HepG2 (cell line): ENCODE results near the gene ZMYND8. TPM values are rescaled to one million over a fixed set of nuclear protein-coding genes. Genes with fewer than 3 reads are reported as not detected.

Experiments used
- CTCF ChIP-seq: sonication (generic); formaldehyde crosslinking; IDR thresholded peaks from 2 replicates; pipeline ENCODE4 v1.5.0; 2020; ENCODE audit warnings: mild to moderate bottlenecking, missing genetic modification reagents, moderate library complexity
- FOSL2 ChIP-seq: sonication (generic); formaldehyde crosslinking; IDR thresholded peaks from 2 replicates; pipeline ENCODE4 v1.4.0; 2020; ENCODE audit warnings: missing genetic modification reagents
- FOXJ3 ChIP-seq: sonication (generic); formaldehyde crosslinking; IDR thresholded peaks from 2 replicates; pipeline ENCODE4 v1.4.0; 2020; ENCODE audit warnings: missing genetic modification reagents, mild to moderate bottlenecking, borderline replicate concordance
- GPN1 ChIP-seq: sonication (generic); formaldehyde crosslinking; IDR thresholded peaks from 2 replicates; pipeline ENCODE4 v1.5.1; 2020; ENCODE audit warnings: missing genetic modification reagents, borderline replicate concordance
- HNRNPH1 ChIP-seq: fragments of 200-400 bp; formaldehyde crosslinking; optimal IDR thresholded peaks from 2 replicates; pipeline ENCODE3; 2017; ENCODE audit warnings: mild to moderate bottlenecking, low read depth, low read length
- NR0B2 ChIP-seq: sonication (generic); formaldehyde crosslinking; IDR thresholded peaks from 2 replicates; pipeline ENCODE4 v1.4.0; 2020; ENCODE audit warnings: mild to moderate bottlenecking, missing genetic modification reagents
- RCOR2 ChIP-seq: IDR thresholded peaks from 2 replicates; pipeline ENCODE4 v1.6.1; 2016; ENCODE audit warnings: missing biosample characterization, missing genetic modification reagents
- SIN3B ChIP-seq: fragments of 150-350 bp; IDR thresholded peaks from 2 replicates; pipeline ENCODE4 v1.6.1; 2014; ENCODE audit warnings: low read length
- SP2 ChIP-seq: sonication (generic); formaldehyde crosslinking; IDR thresholded peaks from 2 replicates; pipeline ENCODE4 v1.5.1; 2020; ENCODE audit warnings: mild to moderate bottlenecking, missing genetic modification reagents
- TBX2 ChIP-seq: sonication (generic); formaldehyde crosslinking; IDR thresholded peaks from 2 replicates; pipeline ENCODE4 v1.5.0; 2020; ENCODE audit warnings: missing genetic modification reagents, mild to moderate bottlenecking, borderline replicate concordance
- ZNF12 ChIP-seq: sonication (generic); formaldehyde crosslinking; IDR thresholded peaks from 2 replicates; pipeline ENCODE4 v1.5.0; 2020; ENCODE audit warnings: missing genetic modification reagents
- ZNF280B ChIP-seq: sonication (generic); formaldehyde crosslinking; IDR thresholded peaks from 2 replicates; pipeline ENCODE4 v1.5.0; 2020; ENCODE audit warnings: missing genetic modification reagents, mild to moderate bottlenecking, borderline replicate concordance
- ZNF501 ChIP-seq: sonication (generic); formaldehyde crosslinking; IDR thresholded peaks from 2 replicates; pipeline ENCODE4 v1.5.1; 2020; ENCODE audit warnings: mild to moderate bottlenecking, moderate library complexity, missing genetic modification reagents
- ZNF556 ChIP-seq: sonication (generic); formaldehyde crosslinking; IDR thresholded peaks from 2 replicates; pipeline ENCODE4 v1.4.0; 2020; ENCODE audit warnings: mild to moderate bottlenecking, missing genetic modification reagents, borderline replicate concordance
- ZNF605 ChIP-seq: sonication (generic); formaldehyde crosslinking; IDR thresholded peaks from 2 replicates; pipeline ENCODE4 v1.8.0; 2022; ENCODE audit warnings: mild to moderate bottlenecking, missing genetic modification reagents
- ZNF770 ChIP-seq: sonication (generic); formaldehyde crosslinking; IDR thresholded peaks from 2 replicates; pipeline ENCODE4 v1.5.0; 2020; ENCODE audit warnings: mild to moderate bottlenecking, missing genetic modification reagents
- polyA plus RNA-seq, 8 experiments: library from polyadenylated mRNA; depleted of rRNA in 3 of 8; stranded (reverse) in 7 of 8; unstranded in 1 of 8; fragments of >200 nt; fragmentation: Illumina TruSeq in 4 of 8; extraction: Trizol in 4 of 8; gene quantifications; 2 replicates each; pipeline versions ENCODE4 v1.2.1 to v1.2.3, GENCODE V29; 2011 to 2016; ENCODE audit warnings: low read depth in 4 of 8, missing spikeins in 1 of 8, mixed read lengths in 1 of 8; ENCODE audit not compliant: insufficient read depth in 1 of 8
- total RNA-seq, 5 experiments: library from RNA; depleted of rRNA; stranded (reverse); fragments of >200 nt; fragmentation: Illumina TruSeq; extraction: Trizol; gene quantifications; 2 replicates each; pipeline ENCODE4 v1.2.3, GENCODE V29; 2016; ENCODE audit warnings: low read depth in 1 of 5
- TF ChIP-seq, protein P1 (sequence below): fragments of 450-650 bp; IDR thresholded peaks from 2 replicates; pipeline ENCODE4 v1.6.1; 2017; ENCODE audit warnings: mild to moderate bottlenecking
- TF ChIP-seq, protein P2 (sequence below): IDR thresholded peaks from 2 replicates; pipeline ENCODE4 v1.6.1; 2016; ENCODE audit warnings: missing biosample characterization, missing genetic modification reagents, low read depth

The ZMYND8 gene
- total and polyA plus RNA-seq, 2 of the 13 experiments (the other 11 are each of a cell fraction or from before 2014, with no cell fraction given) = 53.9 to 84.7 TPM

- no peak for TF ChIP-seq GPN1 (CRISPR knock-in tag)
- peak; percentile 88 for TF ChIP-seq RCOR2 (CRISPR knock-in tag)
- peak; percentile 52; the same call in 1 of the 2 replicates for TF ChIP-seq SIN3B
- TF ChIP-seq ZNF605 (CRISPR knock-in tag) = peak; percentile 72
- TF ChIP-seq ZNF770 (CRISPR knock-in tag) = no peak
- peak; percentile 79 for TF ChIP-seq FOXJ3 (CRISPR knock-in tag)
- TF ChIP-seq CTCF (CRISPR knock-in tag) = no peak; the same call in 1 of the 2 replicates
- TF ChIP-seq ZNF280B (CRISPR knock-in tag) = no peak
- peak; percentile 30; the same call in 1 of the 2 replicates for TF ChIP-seq ZNF501 (CRISPR knock-in tag)
- TF ChIP-seq TBX2 (CRISPR knock-in tag) = peak; percentile 91
- TF ChIP-seq ZNF556 (CRISPR knock-in tag) = no peak
- TF ChIP-seq FOSL2 (CRISPR knock-in tag) = peak; percentile 88
- TF ChIP-seq, protein P1, sequence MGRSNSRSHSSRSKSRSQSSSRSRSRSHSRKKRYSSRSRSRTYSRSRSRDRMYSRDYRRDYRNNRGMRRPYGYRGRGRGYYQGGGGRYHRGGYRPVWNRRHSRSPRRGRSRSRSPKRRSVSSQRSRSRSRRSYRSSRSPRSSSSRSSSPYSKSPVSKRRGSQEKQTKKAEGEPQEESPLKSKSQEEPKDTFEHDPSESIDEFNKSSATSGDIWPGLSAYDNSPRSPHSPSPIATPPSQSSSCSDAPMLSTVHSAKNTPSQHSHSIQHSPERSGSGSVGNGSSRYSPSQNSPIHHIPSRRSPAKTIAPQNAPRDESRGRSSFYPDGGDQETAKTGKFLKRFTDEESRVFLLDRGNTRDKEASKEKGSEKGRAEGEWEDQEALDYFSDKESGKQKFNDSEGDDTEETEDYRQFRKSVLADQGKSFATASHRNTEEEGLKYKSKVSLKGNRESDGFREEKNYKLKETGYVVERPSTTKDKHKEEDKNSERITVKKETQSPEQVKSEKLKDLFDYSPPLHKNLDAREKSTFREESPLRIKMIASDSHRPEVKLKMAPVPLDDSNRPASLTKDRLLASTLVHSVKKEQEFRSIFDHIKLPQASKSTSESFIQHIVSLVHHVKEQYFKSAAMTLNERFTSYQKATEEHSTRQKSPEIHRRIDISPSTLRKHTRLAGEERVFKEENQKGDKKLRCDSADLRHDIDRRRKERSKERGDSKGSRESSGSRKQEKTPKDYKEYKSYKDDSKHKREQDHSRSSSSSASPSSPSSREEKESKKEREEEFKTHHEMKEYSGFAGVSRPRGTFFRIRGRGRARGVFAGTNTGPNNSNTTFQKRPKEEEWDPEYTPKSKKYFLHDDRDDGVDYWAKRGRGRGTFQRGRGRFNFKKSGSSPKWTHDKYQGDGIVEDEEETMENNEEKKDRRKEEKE = no peak
- TF ChIP-seq ZNF12 (CRISPR knock-in tag) = peak; percentile 86
- TF ChIP-seq SP2 (CRISPR knock-in tag) = no peak
- no peak for TF ChIP-seq HNRNPH1
- TF ChIP-seq, protein P2, sequence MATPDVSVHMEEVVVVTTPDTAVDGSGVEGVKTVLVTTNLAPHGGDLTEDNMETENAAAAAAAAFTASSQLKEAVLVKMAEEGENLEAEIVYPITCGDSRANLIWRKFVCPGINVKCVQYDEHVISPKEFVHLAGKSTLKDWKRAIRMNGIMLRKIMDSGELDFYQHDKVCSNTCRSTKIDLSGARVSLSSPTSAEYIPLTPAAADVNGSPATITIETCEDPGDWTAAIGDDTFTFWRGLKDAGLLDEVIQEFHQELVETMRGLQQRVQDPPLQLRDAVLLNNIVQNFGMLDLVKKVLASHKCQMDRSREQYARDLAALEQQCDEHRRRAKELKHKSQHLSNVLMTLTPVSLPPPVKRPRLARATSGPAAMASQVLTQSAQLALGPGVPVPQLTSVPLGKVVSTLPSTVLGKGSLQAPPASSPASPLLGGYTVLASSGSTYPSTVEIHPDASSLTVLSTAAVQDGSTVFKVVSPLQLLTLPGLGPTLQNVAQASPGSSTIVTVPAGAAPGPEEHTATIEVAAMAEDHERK (CRISPR knock-in tag) = no peak
- no peak for TF ChIP-seq NR0B2 (CRISPR knock-in tag)
These were observed 35.3 kb downstream of the ZMYND8 start (continued) for GRCh38 chr20:47320990-47321805.
